Activated CD8-positive, alpha-beta T cell treated with anti-CD3 and anti-CD28 coated beads, Interleukin-2, amount 10 ng/mL, durations not matched to agents 7 days and 5 days (primary cell): ENCODE measurements around the gene H2AZ2. TPM values are rescaled to one million over a fixed set of nuclear protein-coding genes. Genes with fewer than 3 reads are reported as not detected.
"Not testable (repeated sequence)": the region's sequence is repeated elsewhere in the genome, so short reads cannot be mapped to it uniquely, and the experiment has no call there.

ENCODE experiments used
- ATAC-seq: fragments of 150-1000 bp; cut with Tn5 transposase; one replicate; pipeline ENCODE4 v1.10.0; 2021; ENCODE audit warnings: moderate library complexity
- CTCF ChIA-PET: fragments of 350-600 bp; sonication (Branson Sonifier 250); formaldehyde crosslinking; loops from one replicate; lab custom pipeline; 2021; ENCODE audit warnings: antibody characterized with exemption; lab: Charles Lee
- POLR2A ChIA-PET: fragments of 350-600 bp; sonication (Branson Sonifier 250); formaldehyde crosslinking; loops from one replicate; lab custom pipeline; 2021; ENCODE audit warnings: antibody characterized with exemption; lab: Charles Lee
- DNase-seq: peaks from one replicate; pipeline ENCODE4 v3.0.0-alpha.2; 2020
- H3K27ac Mint-ChIP-seq: one replicate; pipeline ENCODE4 v1.8.0; 2021; ENCODE audit warnings: mild to moderate bottlenecking, mixed read lengths
- H3K27me3 Mint-ChIP-seq: one replicate; pipeline ENCODE4 v1.8.0; 2021; ENCODE audit warnings: low read depth, mixed read lengths
- H3K36me3 Mint-ChIP-seq: one replicate; pipeline ENCODE4 v1.8.0; 2021; ENCODE audit warnings: low read depth, mixed read lengths
- H3K4me1 Mint-ChIP-seq: one replicate; pipeline ENCODE4 v1.8.0; 2021; ENCODE audit warnings: low read depth, mixed read lengths
- H3K4me3 Mint-ChIP-seq: one replicate; pipeline ENCODE4 v1.8.0; 2021; ENCODE audit warnings: mild to moderate bottlenecking, mixed read lengths
- H3K9me3 Mint-ChIP-seq: one replicate; pipeline ENCODE4 v1.8.0; 2022; ENCODE audit warnings: mixed read lengths; ENCODE audit not compliant: insufficient read depth
- total RNA-seq, 2 experiments: library from RNA; stranded (reverse); gene quantifications; one replicate each; pipeline ENCODE4 v1.2.3, GENCODE V29; 2021

H2AZ2 gene
- total RNA-seq, 2 experiments from 2014 or later = 435 to 439 TPM

- ATAC-seq, CTCF ChIA-PET, H3K27me3 Mint-ChIP-seq, H3K4me1 Mint-ChIP-seq, H3K9me3 Mint-ChIP-seq, H3K36me3 Mint-ChIP-seq, H3K4me3 Mint-ChIP-seq, POLR2A ChIA-PET, DNase-seq, H3K27ac Mint-ChIP-seq: not testable (repeated sequence)
These were observed 22.9 kb upstream of the H2AZ2 start for GRCh38 chr7:44870780-44871179.

- CTCF ChIA-PET, H3K9me3 Mint-ChIP-seq, DNase-seq, H3K4me1 Mint-ChIP-seq, H3K4me3 Mint-ChIP-seq, H3K36me3 Mint-ChIP-seq, POLR2A ChIA-PET, H3K27ac Mint-ChIP-seq, ATAC-seq, H3K27me3 Mint-ChIP-seq: not testable (repeated sequence)
These were observed 22.4 kb upstream of the H2AZ2 start for GRCh38 chr7:44870336-44870735.

GRCh38 chr7:44867073-44867995 lies 19.4 kb upstream of the H2AZ2 start:
- Mint-ChIP-seq H3K4me3 (no peak overlapping the region), H3K27me3 (peaks cover 4% of the 10 kb centered on the region), H3K27ac (no peak overlapping the region), H3K4me1 (peaks cover 7% of the 10 kb centered on the region), H3K9me3 (no peaks in the 10 kb centered on the region), H3K36me3 (no peaks in the 10 kb centered on the region)
- CTCF ChIA-PET = interaction anchor here (3.7 kb wide), 1 partner anchor 11 kb away, joined by 22 read pairs; no protein-coding TSS in a partner anchor
- POLR2A ChIA-PET = interaction anchor here (1.1 kb wide), 1 partner anchor 19 kb away, joined by 4 read pairs; no protein-coding TSS in a partner anchor
- DNase-seq = no peak
- ATAC-seq = peak; percentile 58

- H3K9me3 Mint-ChIP-seq, H3K4me3 Mint-ChIP-seq, ATAC-seq, DNase-seq, H3K36me3 Mint-ChIP-seq, POLR2A ChIA-PET, H3K27me3 Mint-ChIP-seq, H3K4me1 Mint-ChIP-seq, H3K27ac Mint-ChIP-seq: not testable (repeated sequence)
- CTCF ChIA-PET = interaction anchor here (1.2 to 2.1 kb wide), 2 partner anchors 9 to 60 kb away, joined by 5 to 6 read pairs; no protein-coding TSS in a partner anchor
These were observed 14.1 kb upstream of the H2AZ2 start for GRCh38 chr7:44861949-44862348.

- ChIA-PET POLR2A (interaction anchor here (0.8 to 2.1 kb wide), 4 partner anchors 23 to 253 kb away, joined by 3 to 18 read pairs (median 4); partner anchors contain the start of genes PURB and TBRG4), CTCF (interaction anchor here (0.6 to 5.3 kb wide), 17 partner anchors 8 to 278 kb away, joined by 3 to 96 read pairs (median 11); partner anchors contain the start of genes H2AZ2 and PURB)
- H3K4me1 Mint-ChIP-seq = peaks cover 13% of the 10 kb centered on the region
- no peaks in the 10 kb centered on the region for H3K36me3 Mint-ChIP-seq
- no peak overlapping the region for H3K4me3 Mint-ChIP-seq
- ATAC-seq (no peak), DNase-seq (no peak)
- no peaks in the 10 kb centered on the region for H3K9me3 Mint-ChIP-seq
- H3K27ac Mint-ChIP-seq = no peak overlapping the region
- H3K27me3 Mint-ChIP-seq = peaks cover 4% of the 10 kb centered on the region
These were observed 10.3 kb upstream of the H2AZ2 start for GRCh38 chr7:44858161-44858560.

GRCh38 chr7:44854644-44855364 lies 6.9 kb upstream of the H2AZ2 start:
- ChIA-PET CTCF (interaction anchor here (0.8 to 3.9 kb wide), 10 partner anchors 9 to 266 kb away, joined by 3 to 22 read pairs (median 6); partner anchors contain the start of gene PURB), POLR2A (interaction anchor here (0.7 to 1.6 kb wide), 4 partner anchors 26 to 60 kb away, joined by 3 to 9 read pairs (median 4); no protein-coding TSS in a partner anchor)
- Mint-ChIP-seq H3K27me3 (no peaks in the 10 kb centered on the region), H3K9me3 (no peaks in the 10 kb centered on the region), H3K4me3 (no peak overlapping the region), H3K4me1 (peaks cover 19% of the 10 kb centered on the region), H3K36me3 (peaks cover 3% of the 10 kb centered on the region), H3K27ac (no peak overlapping the region)
- no peak for DNase-seq
- no peak for ATAC-seq

- no peak overlapping the region for H3K27ac Mint-ChIP-seq
- DNase-seq (no peak), ATAC-seq (no peak)
- ChIA-PET POLR2A (interaction anchor here (0.6 to 0.8 kb wide), 2 partner anchors 32 to 135 kb away, joined by 3 to 4 read pairs; no protein-coding TSS in a partner anchor), CTCF (interaction anchor here (1.1 kb wide), 1 partner anchor 9 kb away, joined by 5 read pairs; no protein-coding TSS in a partner anchor)
- H3K4me1 Mint-ChIP-seq = peaks cover 28% of the 10 kb centered on the region
- peaks cover 6% of the 10 kb centered on the region for H3K36me3 Mint-ChIP-seq
- no peaks in the 10 kb centered on the region for H3K27me3 Mint-ChIP-seq
- H3K9me3 Mint-ChIP-seq = no peaks in the 10 kb centered on the region
- no peak overlapping the region for H3K4me3 Mint-ChIP-seq
These were observed 5.5 kb upstream of the H2AZ2 start for GRCh38 chr7:44853391-44853790.

- Mint-ChIP-seq H3K27ac (no peak overlapping the region), H3K4me1 (peaks cover 24% of the 10 kb centered on the region)
These were observed 4.7 kb upstream of the H2AZ2 start for GRCh38 chr7:44852590-44852989.

GRCh38 chr7:44849885-44850544 lies 2.1 kb upstream of the H2AZ2 start:
- H3K4me3 Mint-ChIP-seq = peak overlapping the region; percentile 93
- ChIA-PET CTCF (interaction anchor here (0.7 to 5.1 kb wide), 7 partner anchors 9 to 267 kb away, joined by 3 to 56 read pairs (median 25); partner anchors contain the start of genes PPIA and PURB), POLR2A (interaction anchor here (0.7 to 5.0 kb wide), 11 partner anchors 7 to 268 kb away, joined by 3 to 92 read pairs (median 17); partner anchors contain the start of genes MYO1G, PPIA, PURB and TMED4)
- no peaks in the 10 kb centered on the region for H3K9me3 Mint-ChIP-seq
- H3K27ac Mint-ChIP-seq = peak overlapping the region; percentile 77
- H3K27me3 Mint-ChIP-seq = no peaks in the 10 kb centered on the region
- H3K36me3 Mint-ChIP-seq = peaks cover 18% of the 10 kb centered on the region
- ATAC-seq (no peak), DNase-seq (no peak)
- H3K4me1 Mint-ChIP-seq = peaks cover 28% of the 10 kb centered on the region

More at GRCh38 chr7:44852590-44852989, 4.7 kb upstream of the H2AZ2 start:
- Mint-ChIP-seq H3K9me3 (no peaks in the 10 kb centered on the region), H3K4me3 (no peak overlapping the region), H3K27me3 (no peaks in the 10 kb centered on the region), H3K36me3 (peaks cover 6% of the 10 kb centered on the region)
- ChIA-PET CTCF (interaction anchor here (1.2 to 3.9 kb wide), 4 partner anchors 31 to 283 kb away, joined by 3 to 25 read pairs (median 6); partner anchors contain the start of gene PURB), POLR2A (no interaction called here)
- ATAC-seq = no peak
- DNase-seq = no peak

- ChIA-PET POLR2A (interaction anchor here (0.6 to 5.0 kb wide), 22 partner anchors 8 to 287 kb away, joined by 3 to 92 read pairs (median 14); partner anchors contain the start of genes MYO1G, OGDH, PPIA and PURB), CTCF (interaction anchor here (0.6 to 5.1 kb wide), 12 partner anchors 9 to 287 kb away, joined by 3 to 56 read pairs (median 4); partner anchors contain the start of genes PPIA, PURB and TBRG4)
- no peaks in the 10 kb centered on the region for H3K27me3 Mint-ChIP-seq
- DNase-seq (no peak), ATAC-seq (no peak)
- H3K36me3 Mint-ChIP-seq = peaks cover 23% of the 10 kb centered on the region
- no peaks in the 10 kb centered on the region for H3K9me3 Mint-ChIP-seq
- peak overlapping the region; percentile 99 for H3K27ac Mint-ChIP-seq
- peak overlapping the region; percentile 93 for H3K4me3 Mint-ChIP-seq
- peaks cover 33% of the 10 kb centered on the region for H3K4me1 Mint-ChIP-seq
These were observed 1.5 kb upstream of the H2AZ2 start for GRCh38 chr7:44849259-44849884.
